Measurements from ENCODE around the gene ARHGAP24. TPM values are rescaled to one million over a fixed set of nuclear protein-coding genes. Genes with fewer than 3 reads are reported as not detected.

Gene ARHGAP24
- polyA plus RNA-seq, 1 of the 3 experiments (the other 2 are of a cell fraction) = 1.4 TPM

- no peak overlapping the region for H3K27ac ChIP-seq (ENCODE audit: low read depth in 2 of 2, low read length in 1 of 2)
- H3K4me3 ChIP-seq (ENCODE audit: low read depth in 2 of 2, low read length in 1 of 2) = no peak overlapping the region
- H3F3A ChIP-seq (replicated peaks; ENCODE audit: insufficient read depth) = peaks cover 4% of the 10 kb centered on the region
- H2AFZ ChIP-seq (ENCODE audit: low read depth) = no peak overlapping the region
- H3K9me2 ChIP-seq = no peaks in the 10 kb centered on the region
- no peak for DNase-seq
- no peaks in the 10 kb centered on the region for H3K27me3 ChIP-seq (ENCODE audit: insufficient read depth)
- no peaks in the 10 kb centered on the region for H3K79me2 ChIP-seq (ENCODE audit: insufficient read depth)
- H3K9ac ChIP-seq = no peak overlapping the region
- H3K4me1 ChIP-seq (ENCODE audit: control insufficient read depth in 1 of 2, insufficient read depth in 2 of 2, low read depth in 1 of 2, low read length in 1 of 2) = no peaks in the 10 kb centered on the region; a peak in 2 of 4 replicates
- H3K4me2 ChIP-seq = no peak overlapping the region
- no peak for TF ChIP-seq USF1 (IDR thresholded peaks at IDR 0.05; ENCODE audit: borderline replicate concordance, low read depth)
- TF ChIP-seq FOXJ3 (CRISPR knock-in tag; IDR thresholded peaks at IDR 0.05) = no peak
- no peak for TF ChIP-seq RAD21 (IDR thresholded peaks at IDR 0.05; ENCODE audit: low read length)
- no peak for TF ChIP-seq NRF1 (IDR thresholded peaks at IDR 0.05; ENCODE audit: low read depth, low read length)
- no peak for TF ChIP-seq IRF3 (IDR thresholded peaks at IDR 0.05; ENCODE audit: low read depth, low read length)
- no peak for TF ChIP-seq RCOR1 (IDR thresholded peaks at IDR 0.05; ENCODE audit: low read length)
- TF ChIP-seq MXI1 (IDR thresholded peaks at IDR 0.05; ENCODE audit: low read depth, low read length) = no peak
- TF ChIP-seq MAX (IDR thresholded peaks at IDR 0.05; ENCODE audit: low read depth) = no peak
- no peak for TF ChIP-seq GATA2 (CRISPR knock-in tag; IDR thresholded peaks at IDR 0.05)
- no peak for TF ChIP-seq NFIC (IDR thresholded peaks at IDR 0.05; ENCODE audit: borderline replicate concordance)
- no peak for TF ChIP-seq TEAD4 (IDR thresholded peaks at IDR 0.05; ENCODE audit: borderline replicate concordance, insufficient read depth)
- TF ChIP-seq CTCF (IDR thresholded peaks at IDR 0.05) = no peak
- no peak for TF ChIP-seq MEF2A (IDR thresholded peaks at IDR 0.05; ENCODE audit: borderline replicate concordance, low read depth)
- TF ChIP-seq SIN3A (IDR thresholded peaks at IDR 0.05; ENCODE audit: borderline replicate concordance, low read depth, low read length) = no peak
- no peak for TF ChIP-seq USF2 (IDR thresholded peaks at IDR 0.05; ENCODE audit: borderline replicate concordance, low read depth, low read length)
- TF ChIP-seq GABPA (IDR thresholded peaks at IDR 0.05; ENCODE audit: low read depth) = no peak
- TF ChIP-seq POLR2AphosphoS5 (IDR thresholded peaks at IDR 0.05; ENCODE audit: low read depth, low read length) = no peak
- TF ChIP-seq TAF1 (IDR thresholded peaks at IDR 0.05; ENCODE audit: borderline replicate concordance, low read depth, low read length) = no peak
- no peak for TF ChIP-seq PBX3 (IDR thresholded peaks at IDR 0.05)
- TF ChIP-seq RFX5 (IDR thresholded peaks at IDR 0.05; ENCODE audit: low read length) = no peak
- no peaks in the 10 kb centered on the region for H3K9me3 ChIP-seq
- WGBS (ENCODE audit: low lambda C conversion rate) = 88% methylated on average over 4 of the region's 4 CpGs
- ChIA-PET CTCF (no interaction called here), POLR2A (no interaction called here)
- no peaks in the 10 kb centered on the region for H3K36me3 ChIP-seq (replicated peaks in 1 of 2; ENCODE audit: control insufficient read depth in 1 of 2, insufficient read depth in 2 of 2, low read length in 1 of 2)
- no peaks in the 10 kb centered on the region for H4K20me1 ChIP-seq (ENCODE audit: insufficient read depth)
Observed at GRCh38 chr4:85474356-85474755, 594 bp upstream of the ARHGAP24 start.

Measured in SK-N-SH (cell line).